Measurements from ENCODE around the gene STOX1. TPM values are rescaled to one million over a fixed set of nuclear protein-coding genes. Genes with fewer than 3 reads are reported as not detected.

STOX1 gene, protein sequence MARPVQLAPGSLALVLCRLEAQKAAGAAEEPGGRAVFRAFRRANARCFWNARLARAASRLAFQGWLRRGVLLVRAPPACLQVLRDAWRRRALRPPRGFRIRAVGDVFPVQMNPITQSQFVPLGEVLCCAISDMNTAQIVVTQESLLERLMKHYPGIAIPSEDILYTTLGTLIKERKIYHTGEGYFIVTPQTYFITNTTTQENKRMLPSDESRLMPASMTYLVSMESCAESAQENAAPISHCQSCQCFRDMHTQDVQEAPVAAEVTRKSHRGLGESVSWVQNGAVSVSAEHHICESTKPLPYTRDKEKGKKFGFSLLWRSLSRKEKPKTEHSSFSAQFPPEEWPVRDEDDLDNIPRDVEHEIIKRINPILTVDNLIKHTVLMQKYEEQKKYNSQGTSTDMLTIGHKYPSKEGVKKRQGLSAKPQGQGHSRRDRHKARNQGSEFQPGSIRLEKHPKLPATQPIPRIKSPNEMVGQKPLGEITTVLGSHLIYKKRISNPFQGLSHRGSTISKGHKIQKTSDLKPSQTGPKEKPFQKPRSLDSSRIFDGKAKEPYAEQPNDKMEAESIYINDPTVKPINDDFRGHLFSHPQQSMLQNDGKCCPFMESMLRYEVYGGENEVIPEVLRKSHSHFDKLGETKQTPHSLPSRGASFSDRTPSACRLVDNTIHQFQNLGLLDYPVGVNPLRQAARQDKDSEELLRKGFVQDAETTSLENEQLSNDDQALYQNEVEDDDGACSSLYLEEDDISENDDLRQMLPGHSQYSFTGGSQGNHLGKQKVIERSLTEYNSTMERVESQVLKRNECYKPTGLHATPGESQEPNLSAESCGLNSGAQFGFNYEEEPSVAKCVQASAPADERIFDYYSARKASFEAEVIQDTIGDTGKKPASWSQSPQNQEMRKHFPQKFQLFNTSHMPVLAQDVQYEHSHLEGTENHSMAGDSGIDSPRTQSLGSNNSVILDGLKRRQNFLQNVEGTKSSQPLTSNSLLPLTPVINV
- total RNA-seq = 0.50 and 0.64 TPM in 2 replicates

DNA sequence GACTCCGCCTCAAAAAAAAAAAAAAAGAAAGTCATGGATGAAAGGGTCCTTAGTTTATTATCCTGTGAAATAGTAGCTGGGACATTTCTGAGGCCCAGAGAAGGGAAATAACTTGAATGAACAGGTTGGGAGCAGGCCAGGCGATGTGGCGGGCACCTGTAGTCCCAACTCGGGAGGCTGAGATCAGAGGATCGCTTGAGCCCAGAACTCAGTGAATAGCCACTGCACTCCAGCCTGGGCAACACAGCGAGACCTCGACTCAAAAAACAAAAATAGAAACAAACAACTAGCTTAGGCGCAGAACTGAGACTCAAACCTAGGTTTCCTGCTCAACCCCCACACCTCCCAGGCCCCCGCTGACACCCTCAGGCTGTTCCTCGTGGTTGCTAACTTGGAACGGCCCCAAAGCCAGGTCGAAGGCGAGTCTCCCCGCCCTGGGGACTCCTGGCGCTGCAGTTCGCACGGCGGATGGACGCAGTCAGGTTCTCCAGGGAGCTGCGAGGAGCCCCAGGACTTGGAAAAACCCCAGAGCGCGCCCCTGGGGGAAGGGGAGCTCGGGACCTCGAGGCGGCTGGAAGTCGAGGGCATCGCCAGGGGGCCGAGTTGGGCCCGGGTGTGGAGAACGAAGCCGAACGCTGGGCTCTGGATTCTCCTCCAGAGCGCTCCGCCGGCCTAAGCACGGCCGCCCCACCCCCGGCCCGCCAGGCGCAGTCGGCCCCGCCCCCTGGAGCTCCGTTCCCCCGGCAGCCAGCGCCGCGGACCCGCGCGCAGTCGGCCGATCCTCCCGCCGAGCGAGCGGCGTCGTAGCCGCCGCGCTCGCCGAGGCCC is at the start of gene STOX1:
Gene STOX1, plus strand, starts transcription at position 768 of the 828 bp plus-strand sequence. CDS start 93 bp downstream, outside the sequence.

DNA sequence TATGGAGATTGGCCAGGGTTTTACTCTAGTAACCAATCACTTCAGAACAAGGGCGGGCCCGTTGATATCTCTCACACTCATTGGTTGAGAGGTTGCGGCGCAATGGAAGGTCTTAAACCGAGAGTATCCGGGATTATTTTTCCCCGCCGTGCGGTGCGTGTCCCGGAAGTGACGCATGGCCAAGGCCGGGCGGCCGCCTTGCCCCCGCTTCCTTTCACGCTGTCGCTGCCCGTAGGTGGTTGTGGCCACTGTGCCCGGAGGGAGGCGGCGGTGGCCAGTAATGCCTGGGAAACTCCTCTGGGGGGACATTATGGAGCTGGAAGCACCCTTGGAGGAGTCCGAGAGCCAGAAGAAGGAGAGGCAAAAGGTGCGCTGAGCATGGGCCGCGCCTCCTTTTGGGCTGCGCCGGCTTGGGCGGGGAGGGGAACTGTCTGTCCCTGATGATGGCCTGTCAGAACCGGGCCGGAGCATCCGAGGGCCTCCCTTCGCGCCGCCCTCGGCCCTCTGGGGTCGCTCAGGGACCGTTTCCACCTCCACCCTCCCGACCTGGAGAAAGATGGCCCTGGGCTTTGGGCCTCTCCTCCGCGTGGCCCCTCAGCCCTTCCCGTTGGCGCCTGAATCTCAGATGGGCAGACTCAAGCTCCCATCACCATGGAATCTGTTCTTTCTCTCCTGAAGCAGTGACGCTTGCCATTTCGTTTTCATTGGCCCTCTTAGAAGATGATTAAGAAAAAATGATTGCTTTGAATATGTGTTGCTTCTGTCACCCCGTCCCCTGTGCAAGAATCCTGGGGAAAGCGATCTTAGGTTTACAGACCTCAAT is 74.0 kb downstream of the STOX1 start, which contains the start of gene DDX50:
Gene DDX50, plus strand, starts transcription at position 211 of the 823 bp plus-strand sequence. Its CDS starts 70 bp downstream, at position 281.

Other genes starting within 250 kb of the STOX1 start
- gene CCAR1, start 106.3 kb upstream of the STOX1 start, total RNA-seq = 29.3 and 41.3 TPM in 2 replicates
- 29.3 and 31.2 TPM in 2 replicates for gene DDX50, start 73.8 kb downstream of the STOX1 start, total RNA-seq
- 35.6 and 39.4 TPM in 2 replicates for gene DDX21, start 128.6 kb downstream of the STOX1 start, total RNA-seq
- gene KIFBP, start 161.3 kb downstream of the STOX1 start, total RNA-seq = 35.8 and 36.4 TPM in 2 replicates

All from cardiac ventricle fibroblast (primary cell).